ENCODE data around the gene OR5AU1.

OR5AU1 gene

DNA sequence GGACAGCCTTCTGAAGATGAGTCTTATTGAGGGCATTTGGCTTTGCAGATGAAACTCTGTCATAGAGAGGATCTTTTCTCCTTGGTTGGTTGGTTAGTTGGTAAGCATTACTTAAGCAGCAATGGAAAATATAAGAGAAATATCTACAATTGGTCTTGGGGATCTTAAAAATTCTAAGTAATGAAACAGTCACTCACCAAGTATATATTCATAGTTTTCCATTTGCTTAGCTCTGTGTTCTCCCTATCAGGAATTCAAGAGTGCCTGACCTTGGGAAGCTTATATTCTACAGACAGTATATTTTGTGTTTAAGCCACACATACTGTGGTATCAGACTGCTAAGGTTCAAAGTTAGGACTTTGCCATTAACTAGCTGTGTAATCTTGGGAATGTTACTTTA, at the start of gene OR5AU1:
OR5AU1 (minus strand) TSS at position 101 of the 400 bp plus-strand sequence. CDS start 191 bp downstream, outside the sequence.
- no peak for DNase-seq

DNA sequence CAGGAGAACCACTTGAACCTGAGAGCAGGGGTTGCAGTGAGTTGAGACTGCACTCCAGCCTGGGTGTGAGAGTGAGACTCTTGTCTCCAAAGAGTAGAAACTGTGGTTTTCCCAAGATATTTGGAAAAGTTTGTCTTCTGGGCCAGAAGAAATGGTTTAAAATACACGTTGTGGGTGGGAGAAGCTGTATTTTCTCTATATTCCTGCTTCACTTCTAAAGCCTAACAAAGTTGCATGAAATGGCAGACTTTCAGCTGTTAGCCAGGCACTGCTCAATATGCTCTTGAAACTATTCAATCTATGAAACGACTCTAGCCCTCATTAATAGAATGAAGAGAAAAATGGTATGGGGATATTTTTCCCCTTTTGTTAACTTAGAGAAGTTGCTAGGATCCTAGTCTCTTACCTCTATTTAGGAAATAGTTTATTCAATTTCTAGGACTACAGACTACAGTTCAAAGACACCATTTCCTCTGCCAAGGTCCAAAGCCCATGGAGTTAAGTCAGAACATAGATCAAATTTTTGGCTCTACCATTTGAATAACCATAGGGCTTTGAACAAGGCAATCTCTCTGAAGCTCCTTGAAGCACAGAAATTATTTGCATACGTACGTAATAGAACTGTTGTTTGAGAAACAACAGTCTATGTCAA, 49.3 kb upstream of the OR5AU1 start:
- no peak for DNase-seq

DNA sequence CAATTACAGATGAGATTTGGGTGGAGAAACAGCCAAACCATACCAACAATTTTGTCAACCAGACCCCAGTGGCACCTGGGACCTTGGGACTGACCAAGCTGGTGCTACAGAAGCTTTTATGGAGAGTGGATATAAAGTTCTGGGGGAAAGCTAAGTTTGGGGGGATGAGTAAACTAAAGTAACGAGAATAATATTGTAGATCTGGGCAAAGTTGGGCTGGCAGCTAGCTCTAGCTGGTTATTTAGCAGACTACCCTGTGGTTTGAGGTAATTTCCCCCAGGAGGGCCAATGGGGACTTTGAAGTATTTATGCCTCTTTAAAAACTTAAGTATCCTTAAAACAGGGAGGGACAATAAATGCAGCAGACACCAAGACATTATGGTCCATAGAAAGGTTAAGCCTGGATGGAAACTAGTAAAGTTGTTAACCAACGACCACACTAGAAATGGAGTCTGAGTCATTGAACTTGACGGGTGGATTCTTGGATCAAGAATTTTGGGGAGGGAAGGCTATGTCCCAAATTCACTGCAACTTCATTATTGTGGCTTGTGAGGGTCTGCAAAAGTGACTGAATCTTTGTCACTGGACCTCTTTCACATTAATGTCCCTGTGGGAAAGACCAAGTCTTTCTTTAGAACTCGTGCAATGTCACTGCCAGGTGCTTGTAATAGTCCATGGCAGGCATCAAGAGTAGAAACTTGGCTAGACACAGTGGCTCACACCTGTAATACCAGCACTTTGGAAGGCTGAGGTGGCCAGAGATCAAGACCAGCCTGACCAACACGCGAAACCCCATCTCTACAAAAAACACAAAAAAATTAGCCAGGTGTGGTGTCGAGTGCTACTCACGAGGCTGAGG, 48.5 kb upstream of the OR5AU1 start:
- DNase-seq, result no peak

DNA sequence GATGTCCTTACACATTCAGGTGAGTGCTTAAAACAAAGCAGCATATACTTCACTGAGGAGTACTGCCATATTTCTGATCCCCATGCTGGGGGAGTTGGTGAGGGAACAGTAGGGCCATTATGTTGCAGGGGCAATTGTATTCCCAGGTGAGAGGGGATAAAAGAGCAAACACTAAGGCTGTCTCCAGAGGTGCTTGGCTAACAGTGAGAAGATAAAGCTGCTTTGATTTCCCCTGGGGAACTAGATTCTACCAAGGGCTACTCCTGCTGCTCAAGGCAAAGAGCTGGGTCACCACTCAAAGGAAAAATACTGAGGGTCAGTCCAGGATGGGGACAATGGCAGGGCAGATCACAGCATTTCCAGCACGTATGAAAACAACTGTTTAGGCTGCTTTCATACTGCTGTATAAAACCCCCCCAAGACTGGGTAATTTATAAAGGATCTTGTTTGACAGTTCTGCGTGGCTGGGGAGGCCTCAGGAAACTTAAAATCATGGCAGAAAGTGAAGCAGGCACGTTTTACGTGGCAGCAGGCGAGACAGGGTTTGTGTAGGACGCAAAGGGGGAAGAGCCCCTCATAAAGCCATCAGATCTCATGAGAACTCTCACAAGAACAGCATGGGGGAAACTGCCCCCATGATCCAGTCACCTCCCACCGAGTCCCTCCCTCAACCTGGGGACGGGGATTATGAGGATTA, 47.8 kb upstream of the OR5AU1 start:
- no peak for DNase-seq

DNA sequence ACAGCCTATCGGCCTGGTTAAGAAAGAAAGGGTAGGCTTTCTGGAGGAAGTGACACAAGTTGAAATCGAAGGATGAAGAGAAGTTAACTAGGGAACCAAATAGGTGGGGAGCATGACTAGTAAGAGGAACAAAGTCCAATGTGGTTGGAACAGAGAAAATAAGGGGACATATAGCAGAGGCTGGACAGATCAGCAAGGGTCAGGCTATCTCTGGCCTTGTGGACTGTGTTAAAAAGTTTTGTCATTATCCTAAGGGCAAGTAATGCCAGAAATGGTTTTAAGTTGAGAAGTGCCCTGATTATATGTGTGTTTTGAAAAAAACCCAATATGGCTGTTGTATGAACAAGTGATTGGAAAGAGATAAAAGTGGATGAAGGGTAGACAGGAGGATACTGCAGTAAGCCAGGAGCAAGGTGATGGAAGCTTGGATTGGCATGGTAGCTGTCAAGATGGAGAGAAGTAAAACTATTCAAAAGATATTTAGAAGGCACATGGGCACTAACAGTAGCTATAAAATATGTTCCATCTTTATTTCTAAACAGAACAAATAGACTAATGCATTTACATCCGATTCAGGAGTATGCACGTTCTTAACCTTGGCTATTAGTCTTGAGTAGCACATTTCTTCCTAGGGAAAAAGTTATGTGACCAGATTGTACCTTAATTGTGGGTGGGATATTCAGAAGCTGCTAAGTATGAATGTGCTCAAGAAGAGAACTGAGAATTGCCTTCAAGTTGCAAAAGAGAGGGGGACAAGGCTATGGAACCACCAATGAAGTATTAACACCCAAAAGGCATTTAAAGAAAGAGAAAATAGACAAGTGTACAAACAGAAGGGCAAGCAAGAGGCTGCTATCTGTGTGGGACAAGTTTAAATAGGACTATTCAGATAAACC, 46.8 kb upstream of the OR5AU1 start:
- DNase-seq, result no peak

DNA sequence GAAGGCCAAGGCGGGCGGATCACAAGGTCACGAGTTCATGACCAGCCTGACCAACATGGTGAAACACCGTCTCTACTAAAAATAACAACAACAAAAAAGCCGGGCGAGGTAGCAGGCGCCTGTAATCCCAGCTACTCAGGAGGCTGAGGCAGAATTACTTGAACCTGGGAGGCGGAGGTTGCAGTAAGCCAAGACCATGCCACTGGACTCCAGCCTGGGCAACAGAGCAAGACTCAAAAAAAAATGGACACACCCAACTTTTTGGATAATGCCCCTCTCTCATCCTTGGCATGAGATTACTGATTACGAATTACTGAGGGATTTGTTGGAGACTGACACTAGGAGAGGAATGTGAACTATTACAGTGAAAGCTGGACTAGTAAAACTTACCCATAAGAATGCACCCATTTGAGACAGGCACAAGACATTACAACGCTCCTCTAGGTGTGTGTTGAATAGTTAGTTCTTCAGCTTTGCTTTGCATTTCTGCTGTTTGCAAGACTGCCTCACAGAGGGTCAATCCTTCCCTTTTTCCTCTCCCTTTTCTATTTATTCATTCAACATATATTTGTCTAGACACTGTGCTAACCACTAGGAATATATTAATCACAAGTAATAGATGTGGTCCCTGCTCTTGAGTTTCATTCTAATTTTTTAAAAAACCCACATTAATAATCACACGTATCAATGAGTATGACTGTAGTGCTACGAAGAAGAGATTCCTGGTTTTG, 46.0 kb upstream of the OR5AU1 start:
- no peak for DNase-seq

DNA sequence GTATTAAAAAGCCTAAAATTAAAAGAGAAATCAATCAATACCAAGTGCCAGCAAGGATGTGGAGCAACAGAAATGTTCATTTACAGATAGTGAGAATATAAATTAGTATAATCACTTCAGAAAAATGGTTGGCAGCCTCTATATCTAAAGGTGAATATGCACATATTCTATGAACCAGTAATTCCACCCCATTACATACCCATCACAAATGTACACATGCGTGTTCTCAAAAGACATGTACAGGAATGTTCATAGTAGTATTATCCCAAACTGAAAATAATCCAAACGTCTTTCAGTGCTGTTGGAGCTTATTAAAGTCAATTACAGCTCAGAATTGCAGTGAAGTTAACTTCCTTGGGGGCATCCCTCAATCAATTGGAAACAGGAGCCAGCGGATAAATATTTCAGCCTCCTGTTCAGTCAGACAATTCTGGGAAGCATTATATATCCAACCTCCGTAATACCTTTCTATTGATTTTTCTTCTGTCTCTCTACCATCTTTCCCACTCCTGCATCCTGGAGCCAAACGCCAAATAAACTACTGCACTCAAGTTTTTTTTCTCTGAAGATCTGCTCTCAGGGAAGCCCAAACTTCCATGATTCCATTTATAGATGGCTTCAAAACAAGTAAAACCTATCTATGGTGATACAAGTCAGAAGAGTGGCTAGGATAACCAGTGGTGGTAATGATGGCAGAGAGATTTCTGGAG, 45.0 kb upstream of the OR5AU1 start:
- no peak for DNase-seq

DNA sequence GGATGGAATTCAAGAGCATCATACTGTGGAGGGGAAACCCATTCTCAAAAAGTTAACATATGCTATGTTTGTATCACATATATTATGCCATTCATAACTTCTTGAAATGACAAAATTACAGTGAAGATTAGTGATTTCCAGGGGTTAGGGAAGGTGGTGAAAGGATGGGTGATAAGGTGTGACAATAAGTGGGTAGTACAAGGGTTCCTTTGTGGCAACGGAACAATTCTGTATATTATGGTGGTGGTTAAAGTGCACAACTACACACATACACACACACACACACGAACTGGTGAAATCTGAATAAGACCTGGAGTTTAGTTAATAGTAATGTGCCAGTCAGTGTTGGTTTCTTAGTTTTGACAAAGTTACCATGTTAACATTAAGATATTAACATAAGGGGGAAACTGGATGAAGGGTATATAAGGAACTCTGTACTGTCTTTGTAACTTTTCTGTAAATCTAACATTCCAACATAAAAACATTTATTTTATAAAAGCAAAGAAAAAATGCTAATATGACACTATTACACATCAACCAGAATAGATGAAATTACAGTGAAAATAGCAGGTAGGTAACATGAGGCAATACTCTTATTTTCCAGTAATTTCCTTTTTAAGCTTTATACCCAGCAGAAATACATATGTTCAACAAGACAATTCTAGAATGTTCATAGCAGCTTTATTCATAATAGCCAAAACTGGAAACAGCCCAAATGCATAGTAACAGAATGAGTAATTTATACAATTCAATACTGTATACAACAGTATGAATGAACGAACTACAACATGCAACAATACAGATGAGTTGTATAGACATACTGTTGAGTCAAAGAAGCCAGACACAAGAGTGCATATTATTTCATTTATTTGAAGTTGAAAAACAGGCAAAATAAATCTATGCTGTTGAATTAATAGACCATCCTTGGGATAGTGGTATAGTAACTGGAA, 44.0 kb upstream of the OR5AU1 start:
- DNase-seq, result no peak

DNA sequence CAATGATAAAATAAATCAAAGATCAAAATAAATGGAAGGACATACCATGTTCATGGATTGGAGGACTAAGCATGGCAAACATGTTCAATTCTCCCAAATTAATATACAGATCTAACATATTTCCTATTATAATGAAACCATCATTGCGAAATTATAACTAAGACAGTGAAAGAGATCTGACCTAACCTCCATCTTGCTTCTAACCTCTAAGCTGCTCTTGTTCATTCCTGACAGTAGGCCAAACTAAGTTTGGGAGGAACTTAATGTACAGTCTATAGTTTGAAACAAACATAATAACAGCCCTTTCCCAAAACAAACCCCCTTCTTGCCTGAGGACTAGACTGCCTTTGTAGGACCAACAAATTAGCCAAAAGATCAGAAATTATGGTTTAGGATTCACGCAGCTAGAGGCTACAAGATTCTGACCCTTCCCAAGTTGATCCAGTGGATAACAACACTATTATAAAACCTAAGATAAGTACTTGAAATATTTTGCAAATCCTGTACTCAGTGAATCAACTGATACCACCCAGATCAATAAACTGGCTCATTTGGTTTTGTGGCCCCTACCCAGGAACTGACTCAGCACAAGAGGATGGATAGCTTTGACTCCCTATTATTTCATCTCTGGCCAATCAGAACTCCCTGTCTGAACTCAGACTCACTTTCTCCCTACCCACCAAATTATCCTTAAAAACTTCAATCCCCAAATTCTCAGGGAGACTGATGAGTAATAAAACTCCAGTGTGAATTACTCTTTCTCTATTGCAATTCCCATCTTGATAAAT, 41.7 kb upstream of the OR5AU1 start:
- no peak for DNase-seq

DNA sequence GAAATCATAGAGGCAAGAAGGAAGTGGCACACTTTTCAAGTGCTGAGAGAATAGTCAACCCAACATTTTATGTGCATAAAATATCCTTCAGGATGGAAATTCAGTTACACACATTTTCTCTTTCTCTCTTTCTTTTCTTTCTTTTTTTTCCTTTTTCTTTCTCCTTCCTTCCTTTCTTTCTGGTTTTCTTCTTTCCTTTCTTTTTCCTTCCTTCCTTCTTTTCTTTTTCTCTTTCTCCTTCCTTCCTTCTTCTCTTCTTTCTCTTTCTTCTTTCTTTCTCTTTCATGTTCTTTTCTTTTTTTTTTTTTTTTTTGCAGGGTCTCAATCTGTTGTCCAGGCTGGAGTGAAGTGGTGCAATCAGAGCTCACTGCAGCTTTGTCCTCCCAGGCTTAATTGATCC, 38.7 kb upstream of the OR5AU1 start:
- no peak for DNase-seq

DNA sequence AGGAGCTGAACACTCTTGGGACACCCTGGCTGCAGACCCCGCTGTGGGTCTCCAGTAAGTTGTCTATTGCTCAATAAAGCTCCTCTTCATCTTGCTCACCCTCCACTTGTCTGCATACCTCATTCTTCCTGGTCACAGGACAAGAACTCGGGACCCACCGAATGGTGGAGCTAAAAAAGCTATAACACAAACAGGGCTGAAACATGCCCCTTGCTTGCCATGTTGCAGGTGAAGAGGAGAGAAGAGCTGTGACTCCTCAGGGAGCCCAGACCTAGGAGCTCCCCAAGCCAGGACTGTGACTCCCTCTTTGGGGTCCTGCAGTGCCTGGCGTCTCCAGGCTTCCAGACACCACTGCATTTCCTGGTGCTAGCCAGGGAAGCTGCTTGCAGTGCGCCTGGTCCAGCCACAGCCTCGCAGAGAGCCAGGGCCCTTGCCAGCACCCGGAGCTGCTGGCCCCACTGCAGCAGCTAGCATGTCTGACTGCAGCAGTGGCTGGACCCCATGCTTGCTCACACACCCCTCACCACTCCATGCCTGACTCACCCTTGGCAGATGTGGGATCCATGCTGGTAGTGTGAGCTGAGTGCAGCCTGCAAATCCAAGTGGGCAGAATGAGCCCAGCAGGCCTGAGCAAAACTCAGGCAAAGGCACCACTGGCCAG, 37.1 kb upstream of the OR5AU1 start:
- DNase-seq, result no peak

DNA sequence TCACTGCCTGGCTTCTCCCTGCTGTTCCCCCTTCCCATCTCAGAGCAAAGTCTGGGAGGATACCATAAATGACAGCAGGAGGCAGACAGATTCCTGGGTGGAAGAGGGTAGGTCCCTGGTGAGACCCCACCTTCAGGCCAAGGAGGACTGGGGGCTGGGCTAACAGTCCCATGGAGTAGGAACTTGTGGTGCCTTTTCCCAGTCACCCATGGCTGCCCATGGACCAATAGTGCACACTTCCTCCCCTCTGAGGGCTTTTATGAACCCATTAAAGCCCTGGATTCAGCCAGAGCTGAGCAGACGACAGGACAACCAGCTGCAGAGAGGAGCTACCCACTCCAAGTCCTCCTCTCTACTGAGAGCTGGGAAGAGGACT, 36.6 kb upstream of the OR5AU1 start:
- no peak for DNase-seq

DNA sequence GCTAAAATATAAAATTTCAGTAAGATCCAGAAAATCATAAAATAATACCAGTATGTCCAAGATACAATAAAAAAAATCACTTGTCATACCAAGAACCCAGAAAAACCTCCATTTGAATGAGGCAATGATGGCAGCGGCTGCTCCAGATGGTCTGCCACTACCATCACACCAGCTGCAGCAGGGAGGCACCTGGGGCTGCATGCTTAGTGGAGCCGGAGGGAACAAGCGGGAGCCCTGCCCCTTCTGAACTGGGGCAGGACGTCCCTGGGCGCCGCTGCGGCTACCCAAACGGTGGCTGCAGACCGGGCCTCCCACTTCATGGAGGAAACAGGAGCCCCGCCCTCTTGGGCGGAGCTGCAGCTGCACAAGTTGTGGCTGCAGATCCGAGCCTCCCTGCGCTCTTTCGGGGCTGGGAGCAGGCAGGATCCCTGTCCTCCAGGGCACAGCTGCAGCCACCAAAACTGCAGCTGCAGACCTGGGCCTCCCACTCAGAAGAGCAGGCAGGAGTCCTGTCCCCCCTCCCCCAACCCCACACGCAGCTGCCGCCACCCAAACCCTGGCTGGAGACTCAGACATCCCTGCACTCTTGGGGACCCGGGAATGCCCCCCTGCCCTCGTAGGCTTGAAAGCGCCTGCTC, 36.1 kb upstream of the OR5AU1 start:
- peak; percentile 79 for DNase-seq

DNA sequence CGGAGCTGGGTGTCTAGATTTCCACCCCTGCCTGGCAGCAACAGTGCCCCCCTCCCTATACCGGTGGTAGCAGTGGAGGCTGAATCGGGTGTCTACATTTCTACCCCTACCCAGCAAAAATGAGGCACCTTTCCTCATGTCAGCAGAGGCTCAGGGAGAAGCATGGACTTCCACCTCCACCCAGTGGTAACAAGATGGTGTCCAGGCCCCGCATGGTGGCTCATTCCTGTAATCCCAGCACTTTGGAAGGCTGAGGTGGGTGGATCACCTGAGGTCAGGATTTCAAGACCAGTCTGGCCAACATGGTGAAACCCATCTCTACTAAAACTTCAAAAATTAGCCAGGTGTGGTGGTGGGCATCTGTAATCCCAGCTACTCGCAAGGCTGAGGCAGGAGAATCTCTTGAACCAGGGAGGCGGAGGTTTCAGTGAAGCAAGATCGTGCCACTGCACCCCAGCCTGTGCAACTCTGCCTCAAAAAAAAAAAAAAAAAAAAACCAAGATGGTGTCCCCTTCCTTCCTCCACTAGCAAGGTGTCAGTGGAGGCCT, 35.5 kb upstream of the OR5AU1 start:
- no peak for DNase-seq

DNA sequence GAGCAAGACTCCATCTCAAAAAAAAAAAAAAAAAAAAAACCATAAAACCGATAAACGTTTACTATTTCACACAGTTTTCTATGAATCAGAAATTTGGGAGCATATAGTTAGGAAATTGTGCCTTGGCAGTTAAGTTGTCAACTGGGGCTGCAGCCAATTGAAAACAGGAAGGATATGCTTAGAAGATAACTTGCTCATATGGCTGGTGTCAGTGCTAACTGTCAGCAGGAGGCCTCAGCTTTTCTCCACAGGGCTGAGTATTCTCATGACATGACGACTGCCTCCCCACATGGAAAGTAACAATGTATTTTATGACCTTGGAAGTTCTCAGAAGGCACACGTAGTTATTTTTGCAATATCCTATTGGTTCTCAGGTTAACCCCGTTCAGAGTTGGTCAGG, 29.6 kb upstream of the OR5AU1 start:
- DNase-seq, result no peak

DNA sequence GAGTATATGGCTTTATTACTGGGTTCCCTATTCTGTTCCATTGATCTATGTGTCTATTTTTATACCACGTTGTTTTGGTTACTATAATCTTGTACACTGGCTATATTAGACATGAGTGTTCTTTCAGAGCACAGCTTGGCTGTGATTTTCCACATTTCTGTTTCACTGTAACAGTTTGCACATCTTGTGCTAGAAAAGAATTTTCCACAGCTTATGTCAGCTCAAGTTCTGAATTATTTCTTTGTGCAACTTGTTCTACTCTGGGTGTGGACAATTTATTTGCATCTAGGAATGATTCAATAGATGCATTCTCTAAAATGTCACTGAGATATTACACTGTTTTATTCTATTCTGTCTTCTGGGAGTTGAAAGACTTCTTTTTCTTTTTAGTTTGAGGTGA, 28.4 kb upstream of the OR5AU1 start:
- DNase-seq, result no peak

DNA sequence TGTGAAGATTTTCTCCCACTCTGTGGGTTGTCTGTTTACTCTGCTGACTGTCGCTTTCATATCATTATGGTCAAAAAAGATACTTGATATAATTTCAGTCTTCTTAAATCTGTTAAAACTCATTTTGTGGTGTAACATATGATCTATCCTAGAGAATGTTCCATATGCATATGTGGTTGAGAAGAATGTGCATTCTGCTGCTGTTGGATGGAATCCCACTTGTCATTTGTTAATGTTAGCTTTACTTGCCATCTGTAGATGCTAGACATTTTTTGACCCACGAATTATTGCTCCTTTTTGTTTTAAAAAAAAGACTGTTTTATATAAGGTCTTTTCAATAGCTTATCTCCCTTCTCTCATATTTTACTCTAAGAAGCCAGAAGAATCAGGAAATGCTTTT, 26.3 kb upstream of the OR5AU1 start:
- DNase-seq, result no peak

DNA sequence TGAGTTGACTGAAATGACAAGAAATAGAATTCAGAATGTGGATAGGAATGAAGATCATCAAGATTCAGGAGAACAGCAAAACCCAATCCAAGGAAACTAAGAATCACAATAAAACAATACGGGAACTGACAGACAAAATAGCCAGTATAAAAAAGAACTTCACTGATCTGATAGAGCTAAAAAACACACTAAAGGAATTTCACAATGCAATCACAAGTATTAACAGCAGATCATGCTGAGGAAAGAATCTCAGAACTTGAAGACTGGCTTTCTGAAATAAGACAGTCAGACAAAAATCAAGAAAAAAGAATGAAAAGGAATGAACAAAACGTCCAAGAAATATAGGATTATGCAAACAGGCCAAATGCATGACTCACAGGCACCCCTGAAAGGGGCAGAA, 15.3 kb upstream of the OR5AU1 start:
- no peak for DNase-seq

Measured in NCI-H2107 (cell line).